Measurements from ENCODE around the gene PAK1. TPM values are rescaled to one million over a fixed set of nuclear protein-coding genes. Genes with fewer than 3 reads are reported as not detected.

The PAK1 gene
- total and polyA plus RNA-seq, 9 of the 15 experiments (the other 6 are each of a cell fraction or from before 2014, with no cell fraction given), result 0.52 to 11.7 (median 1.9) TPM

DNA sequence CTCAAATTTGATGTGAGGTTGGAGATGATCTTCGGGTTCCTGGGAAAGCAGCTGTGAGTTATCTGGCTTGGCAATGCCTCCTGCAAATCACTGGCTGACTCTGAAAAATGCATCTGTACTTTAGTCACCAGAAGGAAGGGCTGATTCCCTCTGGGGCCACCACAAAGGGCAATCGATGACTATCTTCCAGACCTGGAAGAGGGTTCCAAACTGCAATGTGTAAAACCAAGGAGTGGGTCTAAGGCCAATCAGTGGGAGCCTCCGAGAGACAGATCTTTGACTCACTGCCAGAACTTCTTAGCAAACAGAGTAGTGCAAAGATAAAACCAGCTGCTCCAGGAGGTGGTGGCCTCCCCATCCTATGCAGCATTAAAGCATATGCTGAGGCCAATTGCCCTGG, 29.1 kb upstream of the PAK1 start:
- WGBS (ENCODE audit: insufficient coverage, low coverage, missing lambda C conversion rate), result 4% methylated on average over 3 of the region's 3 CpGs
- no peaks in the 10 kb centered on the region for H3K36me3 ChIP-seq (ENCODE audit: control insufficient read depth, insufficient read depth, low read length)
- TF ChIP-seq SMAD4 (CRISPR knock-in tag; conservative IDR thresholded peaks at IDR 0.05), result 0 out of 2 replicates have a peak, but pooled peaks have one; percentile 22
- no peak for TF ChIP-seq HDAC6 (IDR thresholded peaks at IDR 0.05; ENCODE audit: low read depth, low read length)
- TF ChIP-seq, protein P1, sequence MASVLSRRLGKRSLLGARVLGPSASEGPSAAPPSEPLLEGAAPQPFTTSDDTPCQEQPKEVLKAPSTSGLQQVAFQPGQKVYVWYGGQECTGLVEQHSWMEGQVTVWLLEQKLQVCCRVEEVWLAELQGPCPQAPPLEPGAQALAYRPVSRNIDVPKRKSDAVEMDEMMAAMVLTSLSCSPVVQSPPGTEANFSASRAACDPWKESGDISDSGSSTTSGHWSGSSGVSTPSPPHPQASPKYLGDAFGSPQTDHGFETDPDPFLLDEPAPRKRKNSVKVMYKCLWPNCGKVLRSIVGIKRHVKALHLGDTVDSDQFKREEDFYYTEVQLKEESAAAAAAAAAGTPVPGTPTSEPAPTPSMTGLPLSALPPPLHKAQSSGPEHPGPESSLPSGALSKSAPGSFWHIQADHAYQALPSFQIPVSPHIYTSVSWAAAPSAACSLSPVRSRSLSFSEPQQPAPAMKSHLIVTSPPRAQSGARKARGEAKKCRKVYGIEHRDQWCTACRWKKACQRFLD (CRISPR knock-in tag; IDR thresholded peaks at IDR 0.05), result peak; percentile 31; the same call in 1 of the 2 replicates
- TF ChIP-seq, protein P2, sequence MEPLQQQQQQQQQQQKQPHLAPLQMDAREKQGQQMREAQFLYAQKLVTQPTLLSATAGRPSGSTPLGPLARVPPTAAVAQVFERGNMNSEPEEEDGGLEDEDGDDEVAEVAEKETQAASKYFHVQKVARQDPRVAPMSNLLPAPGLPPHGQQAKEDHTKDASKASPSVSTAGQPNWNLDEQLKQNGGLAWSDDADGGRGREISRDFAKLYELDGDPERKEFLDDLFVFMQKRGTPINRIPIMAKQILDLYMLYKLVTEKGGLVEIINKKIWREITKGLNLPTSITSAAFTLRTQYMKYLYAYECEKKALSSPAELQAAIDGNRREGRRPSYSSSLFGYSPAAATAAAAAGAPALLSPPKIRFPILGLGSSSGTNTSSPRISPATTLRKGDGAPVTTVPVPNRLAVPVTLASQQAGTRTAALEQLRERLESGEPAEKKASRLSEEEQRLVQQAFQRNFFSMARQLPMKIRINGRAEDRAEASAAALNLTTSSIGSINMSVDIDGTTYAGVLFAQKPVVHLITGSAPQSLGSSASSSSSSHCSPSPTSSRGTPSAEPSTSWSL (CRISPR knock-in tag; IDR thresholded peaks at IDR 0.05; ENCODE audit: borderline replicate concordance), result no peak
- TF ChIP-seq, protein P3, sequence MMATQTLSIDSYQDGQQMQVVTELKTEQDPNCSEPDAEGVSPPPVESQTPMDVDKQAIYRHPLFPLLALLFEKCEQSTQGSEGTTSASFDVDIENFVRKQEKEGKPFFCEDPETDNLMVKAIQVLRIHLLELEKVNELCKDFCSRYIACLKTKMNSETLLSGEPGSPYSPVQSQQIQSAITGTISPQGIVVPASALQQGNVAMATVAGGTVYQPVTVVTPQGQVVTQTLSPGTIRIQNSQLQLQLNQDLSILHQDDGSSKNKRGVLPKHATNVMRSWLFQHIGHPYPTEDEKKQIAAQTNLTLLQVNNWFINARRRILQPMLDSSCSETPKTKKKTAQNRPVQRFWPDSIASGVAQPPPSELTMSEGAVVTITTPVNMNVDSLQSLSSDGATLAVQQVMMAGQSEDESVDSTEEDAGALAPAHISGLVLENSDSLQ (IDR thresholded peaks at IDR 0.05), result no peak
- TF ChIP-seq ZNF707 (CRISPR knock-in tag; conservative IDR thresholded peaks at IDR 0.05), result no peak
- no peak for TF ChIP-seq ZNF431 (CRISPR knock-in tag; IDR thresholded peaks at IDR 0.05)
- peak; percentile 12; the same call in 1 of the 2 replicates for TF ChIP-seq NCOR1 (IDR thresholded peaks at IDR 0.05)
- TF ChIP-seq, protein P4, sequence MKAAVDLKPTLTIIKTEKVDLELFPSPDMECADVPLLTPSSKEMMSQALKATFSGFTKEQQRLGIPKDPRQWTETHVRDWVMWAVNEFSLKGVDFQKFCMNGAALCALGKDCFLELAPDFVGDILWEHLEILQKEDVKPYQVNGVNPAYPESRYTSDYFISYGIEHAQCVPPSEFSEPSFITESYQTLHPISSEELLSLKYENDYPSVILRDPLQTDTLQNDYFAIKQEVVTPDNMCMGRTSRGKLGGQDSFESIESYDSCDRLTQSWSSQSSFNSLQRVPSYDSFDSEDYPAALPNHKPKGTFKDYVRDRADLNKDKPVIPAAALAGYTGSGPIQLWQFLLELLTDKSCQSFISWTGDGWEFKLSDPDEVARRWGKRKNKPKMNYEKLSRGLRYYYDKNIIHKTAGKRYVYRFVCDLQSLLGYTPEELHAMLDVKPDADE (conservative IDR thresholded peaks at IDR 0.05; ENCODE audit: control insufficient read depth, low read depth, low read length), result no peak
- TF ChIP-seq ZNF274 (IDR thresholded peaks at IDR 0.05; ENCODE audit: borderline replicate concordance, low read depth, low read length), result no peak
- TF ChIP-seq DMBX1 (CRISPR knock-in tag; IDR thresholded peaks at IDR 0.05; ENCODE audit: borderline replicate concordance), result 0 out of 2 replicates have a peak, but pooled peaks have one; percentile 26
- TF ChIP-seq CBFA2T2 (conservative IDR thresholded peaks at IDR 0.05), result peak; percentile 71
- no peak for TF ChIP-seq GTF2A2 (tag; IDR thresholded peaks at IDR 0.05)
- TF ChIP-seq KDM1A (IDR thresholded peaks at IDR 0.05), result peak; percentile 71 to 78; a peak in 3 of 4 replicates
- no peak for TF ChIP-seq LARP7 (IDR thresholded peaks at IDR 0.05)
- TF ChIP-seq TAL1 (IDR thresholded peaks at IDR 0.05), result peak; percentile 36; the same call in 1 of the 2 replicates
- TF ChIP-seq KLF16 (IDR thresholded peaks at IDR 0.05), result 0 out of 2 replicates have a peak, but pooled peaks have one; percentile 17

More for the DNA sequence above, 29.1 kb upstream of the PAK1 start:
- CTCF ChIA-PET (ENCODE audit: low intra/inter-chr PET ratio), result no interaction called here
- in situ Hi-C loops (cut with MboI) (no loop called here), intact Hi-C loops (cut with micrococcal nuclease) (no loop called here)
- no peaks in the 10 kb centered on the region for H3K9me1 ChIP-seq (ENCODE audit: control insufficient read depth, insufficient read depth, low read length)
- peak; percentile 67 for ATAC-seq
- H3K9me3 ChIP-seq (replicated peaks; ENCODE audit: control insufficient read depth, insufficient read depth, low read depth, low read length), result no peaks in the 10 kb centered on the region
- no peak overlapping the region for H3K4me3 ChIP-seq
- H2AFZ ChIP-seq (ENCODE audit: low read depth, low read length), result no peak overlapping the region
- H3K4me1 ChIP-seq (replicated peaks in 1 of 2; ENCODE audit: control insufficient read depth in 2 of 2, insufficient read depth in 2 of 2, low read length in 2 of 2), result no peaks in the 10 kb centered on the region
- H4K20me1 ChIP-seq (replicated peaks; ENCODE audit: control insufficient read depth, insufficient read depth, low read length), result no peaks in the 10 kb centered on the region; the same call in 1 of the 2 replicates
- peaks cover 3 to 24% of the 10 kb centered on the region in 2 experiments; a peak in 4 of 5 replicates for H3K27me3 ChIP-seq (ENCODE audit: control insufficient read depth in 2 of 2, insufficient read depth in 2 of 2, low read length in 2 of 2)
- no peaks in the 10 kb centered on the region for H3K79me2 ChIP-seq (ENCODE audit: control insufficient read depth, insufficient read depth, low read length)
- POLR2A ChIA-PET, result interaction anchor here (0.6 kb wide), 1 partner anchor 21 kb away, joined by 3 read pairs; no protein-coding TSS in a partner anchor
- H3K4me2 ChIP-seq (ENCODE audit: insufficient read depth, low read length), result no peak overlapping the region
- peak in 2 of 4 experiments; percentile 30 to 31 for DNase-seq (ENCODE audit: extremely low read depth in 1 of 4, low spot score in 3 of 4)
- no peak for FAIRE-seq
- H3K27ac ChIP-seq (ENCODE audit: extremely low read depth, low read depth, low read length), result no peak overlapping the region
- no TSS peak for BruUV-seq (replicated peaks)
- no peak overlapping the region for H3K9ac ChIP-seq (ENCODE audit: insufficient read depth in 1 of 2, low read depth in 2 of 2, low read length in 2 of 2)
